ENCODE results near the gene KRAS.

GRCh38 chr12:25257590-25258324 is 7.0 kb upstream of the KRAS start:
- TF ChIP-seq, protein P1, sequence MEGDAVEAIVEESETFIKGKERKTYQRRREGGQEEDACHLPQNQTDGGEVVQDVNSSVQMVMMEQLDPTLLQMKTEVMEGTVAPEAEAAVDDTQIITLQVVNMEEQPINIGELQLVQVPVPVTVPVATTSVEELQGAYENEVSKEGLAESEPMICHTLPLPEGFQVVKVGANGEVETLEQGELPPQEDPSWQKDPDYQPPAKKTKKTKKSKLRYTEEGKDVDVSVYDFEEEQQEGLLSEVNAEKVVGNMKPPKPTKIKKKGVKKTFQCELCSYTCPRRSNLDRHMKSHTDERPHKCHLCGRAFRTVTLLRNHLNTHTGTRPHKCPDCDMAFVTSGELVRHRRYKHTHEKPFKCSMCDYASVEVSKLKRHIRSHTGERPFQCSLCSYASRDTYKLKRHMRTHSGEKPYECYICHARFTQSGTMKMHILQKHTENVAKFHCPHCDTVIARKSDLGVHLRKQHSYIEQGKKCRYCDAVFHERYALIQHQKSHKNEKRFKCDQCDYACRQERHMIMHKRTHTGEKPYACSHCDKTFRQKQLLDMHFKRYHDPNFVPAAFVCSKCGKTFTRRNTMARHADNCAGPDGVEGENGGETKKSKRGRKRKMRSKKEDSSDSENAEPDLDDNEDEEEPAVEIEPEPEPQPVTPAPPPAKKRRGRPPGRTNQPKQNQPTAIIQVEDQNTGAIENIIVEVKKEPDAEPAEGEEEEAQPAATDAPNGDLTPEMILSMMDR (conservative IDR thresholded peaks at IDR 0.05), result no peak
- TF ChIP-seq EZH2 (IDR thresholded peaks at IDR 0.05; ENCODE audit: low read depth), result no peak

Data from PC-9 (cell line).